ENCODE measurements around the gene ASPSCR1.
A peak's percentile ranks its signal among the peaks of the same experiment; 100 is the strongest.
"Not testable (repeated sequence)": the region's sequence is repeated elsewhere in the genome, so short reads cannot be mapped to it uniquely, and the experiment has no call there.

Gene ASPSCR1

GRCh38 chr17:81941484-81942166 lies 35.8 kb upstream of the ASPSCR1 start:
- DNase-seq = no peak

DNA sequence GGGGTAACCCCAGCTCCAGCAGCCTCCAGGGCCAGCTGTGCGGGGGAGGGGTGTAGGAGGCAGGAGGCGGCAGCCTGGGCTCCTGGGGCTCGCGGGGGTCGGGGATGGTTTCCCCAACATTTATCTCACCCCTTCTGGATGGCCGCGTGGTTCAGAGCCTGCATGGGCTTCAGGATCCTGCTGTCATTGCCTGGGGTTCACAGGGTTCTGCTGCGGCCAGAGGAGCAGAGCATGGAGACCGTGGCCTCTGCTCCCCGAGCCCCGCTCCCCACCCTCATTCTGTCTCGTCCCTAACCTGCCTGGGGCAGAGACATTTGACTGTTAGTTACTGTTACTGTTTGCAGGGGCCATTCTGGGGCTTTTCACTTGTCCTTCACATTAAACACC lies 35.3 kb upstream of the ASPSCR1 start:
- DNase-seq = no peak

- DNase-seq = no peak
Measured at GRCh38 chr17:81944858-81945257, 32.6 kb upstream of the ASPSCR1 start.

- DNase-seq = no peak
Measured at GRCh38 chr17:81947189-81947588, 30.2 kb upstream of the ASPSCR1 start, which contains the start of gene MYADML2. TSS of gene MYADML2 (minus strand) at chr17:81947233. CDS start at chr17:81941741, 5,492 bp downstream.

DNA sequence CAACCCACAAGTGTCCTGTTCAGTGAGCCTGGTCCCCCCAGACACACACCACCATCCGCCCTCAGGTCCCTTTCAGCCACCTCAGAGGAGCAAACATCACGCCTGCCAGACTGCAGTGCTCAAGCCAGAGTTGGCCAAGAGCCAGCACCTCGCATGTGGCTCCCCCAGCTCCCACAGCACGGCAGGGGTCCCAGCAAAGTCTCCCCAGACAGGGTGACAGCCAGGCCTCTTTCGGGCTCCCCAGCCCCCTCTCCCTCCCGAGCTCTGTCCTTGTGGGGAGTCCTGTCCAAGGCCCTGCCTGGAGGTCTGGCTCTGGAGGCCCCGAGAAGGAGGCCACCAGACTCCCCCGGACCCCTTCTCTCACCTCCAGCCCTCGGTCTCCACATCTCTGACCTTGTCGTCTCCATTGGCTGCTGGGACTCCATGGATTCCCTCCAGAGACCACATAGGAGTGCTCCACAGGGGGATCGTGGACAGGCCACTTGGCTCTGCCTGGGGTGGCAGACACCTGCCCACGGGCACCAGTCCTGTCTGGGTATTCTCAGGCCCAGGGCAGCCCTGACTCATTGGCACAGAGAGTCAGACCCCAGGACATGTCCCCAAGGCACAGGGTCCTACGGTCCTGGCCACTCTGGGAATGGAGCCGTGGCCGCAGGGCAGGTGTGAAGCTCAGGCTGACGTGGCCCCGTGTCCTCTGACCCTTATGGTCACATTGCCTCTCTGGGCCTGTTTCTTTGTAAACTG lies 28.6 kb upstream of the ASPSCR1 start:
- DNase-seq = no peak

DNA sequence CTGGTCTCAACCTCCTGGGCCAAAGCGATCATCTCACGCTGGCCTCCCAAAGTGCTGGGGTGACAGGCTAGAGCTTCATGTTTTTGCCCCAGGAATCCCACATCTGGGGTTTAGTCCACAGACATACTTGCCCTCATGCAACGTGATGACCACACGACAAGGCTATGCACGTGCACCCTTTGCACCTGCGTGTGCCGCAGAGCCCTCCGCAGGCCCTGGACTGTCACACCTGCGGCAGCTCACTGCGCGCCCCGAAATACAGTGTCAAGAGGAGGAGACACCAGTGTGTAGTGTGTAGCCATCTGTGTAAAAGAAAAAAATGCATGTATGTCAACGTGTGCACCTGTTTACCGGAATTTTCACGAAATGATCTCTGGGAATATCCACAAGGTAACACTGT lies 26.9 kb upstream of the ASPSCR1 start:
- DNase-seq = no peak

DNA sequence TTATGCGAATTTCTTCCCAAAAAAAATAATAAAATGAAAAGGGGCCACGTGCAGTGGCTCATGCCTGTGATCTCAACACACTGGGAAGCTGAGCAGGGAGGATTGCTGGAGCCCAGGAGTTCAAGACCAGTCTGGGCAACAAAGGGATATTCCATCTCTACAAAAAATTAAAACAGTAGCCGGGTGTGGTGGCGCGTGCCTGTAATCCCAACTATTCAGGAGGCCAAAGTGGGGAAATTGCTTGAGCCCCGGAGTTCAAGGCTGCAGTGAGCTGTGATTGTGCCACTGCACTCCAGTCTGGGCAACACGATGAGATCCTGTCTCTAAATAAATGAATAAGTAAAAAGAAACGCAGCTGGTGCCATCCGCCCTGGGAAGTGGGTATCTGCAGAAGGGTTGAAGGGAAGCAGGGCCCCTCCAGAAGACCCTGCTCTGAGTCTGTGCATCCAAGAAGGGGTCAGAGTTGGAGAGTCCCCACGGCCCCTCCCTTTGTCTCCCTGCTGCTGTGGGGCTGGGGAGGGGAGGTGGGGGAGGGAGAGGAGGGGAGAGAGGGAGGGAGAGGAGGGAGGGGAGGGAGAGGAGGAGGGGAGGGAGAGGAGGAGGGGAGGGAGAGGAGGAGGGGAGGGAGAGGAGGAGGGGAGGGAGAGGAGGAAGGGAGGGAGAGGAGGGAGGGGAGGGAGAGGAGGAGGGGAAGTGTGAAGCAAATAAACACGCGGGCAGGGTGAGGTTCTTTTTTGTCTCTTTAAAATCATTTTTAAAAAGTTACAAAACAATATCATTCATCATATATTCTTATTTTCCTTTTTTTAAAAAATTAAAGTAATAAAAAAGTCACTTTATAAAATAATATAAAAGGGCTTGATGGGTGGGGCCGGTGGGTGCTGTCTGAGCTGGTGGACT lies 25.4 kb upstream of the ASPSCR1 start:
- no peak for DNase-seq

DNA sequence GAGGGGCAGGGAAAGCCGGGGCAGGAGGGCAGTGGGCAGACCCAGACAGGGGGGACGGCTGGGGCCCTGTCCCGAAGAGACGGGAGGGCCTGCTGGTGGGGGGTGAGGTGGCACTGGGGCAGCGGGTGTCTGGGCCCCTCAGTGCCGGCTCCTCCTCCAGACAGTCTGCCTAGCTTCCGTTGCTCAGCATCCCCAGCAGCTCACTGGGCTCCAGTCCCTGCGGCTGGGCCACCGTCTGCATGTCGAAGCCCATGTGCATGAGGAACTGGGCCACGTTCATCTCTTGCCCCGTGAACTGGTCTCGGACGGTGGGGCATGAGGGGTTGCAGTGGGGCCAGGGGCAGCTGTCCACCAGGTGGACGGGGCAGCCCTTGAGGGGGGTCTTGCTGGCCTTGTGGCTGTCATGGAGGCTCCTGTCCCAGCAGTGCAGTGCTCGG lies 24.6 kb upstream of the ASPSCR1 start:
- DNase-seq = no peak

DNA sequence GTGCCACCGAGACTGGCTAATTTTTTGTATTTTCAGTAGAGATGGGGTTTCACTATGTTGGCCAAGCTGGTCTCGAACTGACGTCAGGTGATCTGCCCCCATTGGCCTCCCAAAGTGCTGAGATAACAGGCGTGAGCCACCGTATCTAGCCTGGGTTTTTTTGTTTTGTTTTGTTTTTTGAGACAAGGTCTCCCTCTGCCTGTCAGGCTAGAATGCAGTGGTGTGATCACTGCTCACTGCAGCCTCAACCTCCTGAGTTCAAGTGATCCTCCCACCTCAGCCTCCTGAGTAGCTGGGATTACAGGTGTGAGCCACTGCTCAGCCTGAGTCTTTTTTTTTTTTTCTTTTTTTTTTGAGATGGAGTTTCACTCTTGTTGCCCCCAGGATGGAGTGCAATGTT lies 24.0 kb upstream of the ASPSCR1 start:
- not testable (repeated sequence) for DNase-seq

GRCh38 chr17:81954131-81955057 lies 23.0 kb upstream of the ASPSCR1 start:
- no peak for DNase-seq

DNA sequence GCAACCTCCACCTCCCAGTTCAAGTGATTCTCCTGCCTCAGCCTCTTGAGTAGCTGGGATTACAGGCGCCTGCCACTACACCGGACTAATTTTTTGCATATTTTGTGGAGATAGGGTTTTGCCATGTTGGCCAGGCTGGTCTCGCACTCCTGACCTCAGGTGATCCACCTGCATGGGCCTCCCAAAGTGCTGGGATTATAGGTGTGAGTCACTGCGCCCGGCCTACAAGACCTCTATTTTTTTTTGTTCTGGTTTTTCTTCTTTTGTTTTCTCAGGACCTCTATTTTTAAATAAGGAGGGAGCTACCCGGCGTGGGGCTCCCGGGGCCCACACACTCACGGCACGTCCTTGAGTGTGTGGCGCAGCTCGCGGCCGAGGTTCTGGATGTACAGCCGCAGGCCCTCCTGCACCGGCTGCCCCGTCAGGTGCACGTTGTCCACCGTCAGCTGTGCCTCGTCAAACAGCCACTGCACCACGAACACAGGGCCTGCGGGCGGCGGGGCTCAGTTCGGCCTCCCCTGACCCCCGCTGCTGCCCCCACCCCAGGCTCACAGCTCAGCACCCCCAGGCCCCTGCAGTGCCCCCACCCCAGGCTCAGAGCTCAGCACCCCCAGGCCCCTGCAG lies 22.3 kb upstream of the ASPSCR1 start:
- DNase-seq = no peak

DNA sequence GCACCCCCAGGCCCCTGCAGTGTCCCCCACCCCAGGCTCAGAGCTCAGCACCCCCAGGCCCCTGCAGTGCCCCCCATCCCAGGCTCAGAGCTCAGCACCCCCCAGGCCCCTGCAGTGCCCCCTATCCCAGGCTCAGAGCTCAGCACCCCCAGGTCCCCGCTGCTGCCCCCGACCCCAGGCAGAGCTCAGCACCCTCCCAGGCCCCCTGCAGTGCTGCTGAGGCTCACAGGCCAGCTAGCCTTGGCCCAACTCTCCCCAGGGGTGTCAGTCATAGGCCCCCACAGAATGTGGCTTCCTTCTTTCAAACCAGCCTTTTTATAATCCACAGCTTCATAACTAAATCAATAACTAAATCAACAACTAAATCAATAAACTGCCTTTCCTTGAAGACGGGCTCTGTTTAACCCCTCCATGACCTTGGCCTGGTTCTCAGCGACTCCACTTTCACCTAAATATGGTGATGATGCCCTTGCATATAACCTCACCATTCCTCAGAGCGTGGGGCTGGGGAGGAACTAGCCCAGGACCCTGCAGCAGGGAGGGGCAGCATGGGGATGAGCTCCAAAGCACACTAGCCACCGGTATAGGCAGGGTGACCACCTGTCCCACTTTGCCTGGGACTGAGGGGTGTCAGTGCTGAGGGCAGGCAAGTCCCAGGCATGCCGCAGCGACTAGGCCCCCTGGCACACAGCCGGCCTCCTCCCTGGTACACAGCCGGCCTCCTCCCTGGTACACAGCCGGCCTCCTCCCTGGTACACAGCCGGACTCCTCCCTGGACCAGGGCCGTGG lies 21.5 kb upstream of the ASPSCR1 start:
- DNase-seq = no peak

DNA sequence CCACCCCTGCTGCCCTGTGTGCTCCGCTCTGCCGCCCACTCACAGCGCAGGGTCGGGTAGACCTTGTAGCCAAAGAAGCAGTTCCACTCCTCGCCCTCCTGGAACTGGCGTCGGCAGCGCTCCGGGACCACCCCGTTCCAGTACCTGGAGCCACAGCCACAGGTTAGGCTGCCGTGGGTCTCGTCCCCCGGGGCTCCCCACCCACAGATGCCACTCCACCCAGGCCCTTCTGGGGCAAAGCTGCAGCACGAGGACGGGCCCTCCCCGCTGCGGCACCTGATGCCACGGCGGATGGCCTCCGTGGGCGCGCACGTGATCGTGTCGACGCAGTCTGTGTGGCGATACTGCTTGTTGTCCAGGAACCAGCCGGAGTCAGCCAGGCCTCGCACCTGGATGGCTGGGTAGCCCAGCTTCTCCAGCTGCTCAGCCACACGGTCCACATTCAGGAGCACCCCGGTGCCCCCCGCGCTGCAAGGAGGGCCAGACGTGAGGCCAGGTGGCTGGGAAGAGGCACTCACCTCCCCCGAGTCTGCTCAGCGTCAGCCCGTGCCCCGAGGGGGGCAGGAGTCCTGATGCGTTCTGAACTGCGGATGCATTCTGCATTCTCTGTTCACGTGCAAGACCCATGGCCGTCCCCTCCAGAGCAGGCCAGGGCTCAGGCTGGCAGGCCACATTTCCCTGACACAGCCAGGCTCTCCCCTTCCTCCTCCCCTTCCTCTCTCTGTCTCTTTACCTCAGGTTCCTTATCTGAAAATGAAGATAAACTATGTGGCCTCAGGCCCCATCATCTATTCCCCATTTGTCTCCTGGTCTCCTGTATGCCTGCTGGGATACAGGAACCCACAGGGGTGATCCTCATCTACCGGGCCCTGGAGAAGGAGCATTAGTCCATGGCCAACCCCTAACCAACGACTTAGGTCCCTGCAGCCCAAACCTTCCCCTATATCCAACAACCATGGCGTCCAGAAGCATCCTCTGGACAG lies 20.5 kb upstream of the ASPSCR1 start:
- no peak for DNase-seq

GRCh38 chr17:81957691-81958432 lies 19.6 kb upstream of the ASPSCR1 start:
- DNase-seq = no peak

DNA sequence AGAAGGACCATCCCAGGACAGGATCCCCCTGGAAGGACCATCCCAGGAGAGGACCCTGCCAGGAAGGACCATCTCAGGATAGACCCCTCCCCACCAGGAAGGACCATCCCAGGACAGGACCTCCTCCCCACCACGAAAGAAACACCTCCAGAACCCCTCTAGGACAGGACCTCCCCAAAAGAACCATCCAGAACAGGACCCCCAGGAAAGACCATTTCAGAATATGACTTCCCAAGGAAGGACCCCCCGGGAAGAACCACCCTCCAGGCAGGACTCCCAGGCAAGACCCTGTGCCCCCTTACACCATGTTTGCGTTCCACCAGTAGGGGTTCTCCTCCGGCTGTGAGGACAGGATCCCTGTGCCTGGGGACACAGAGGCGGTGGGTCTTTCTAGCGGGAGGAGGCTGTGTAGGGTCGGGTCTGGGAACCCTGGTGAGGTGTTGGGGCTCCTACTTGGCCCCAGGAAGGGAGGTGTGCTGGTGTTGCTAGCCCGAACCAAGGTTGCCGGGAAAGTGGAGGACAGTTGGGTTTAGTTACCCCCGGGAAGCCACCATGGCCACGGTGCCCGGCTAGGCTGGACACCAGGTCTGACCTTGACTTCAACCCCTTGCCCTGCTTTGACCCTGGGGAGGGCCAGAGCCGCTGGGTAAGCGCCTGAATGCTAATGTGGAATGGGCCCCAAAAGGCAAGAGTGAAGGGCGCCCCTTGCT lies 18.6 kb upstream of the ASPSCR1 start:
- DNase-seq = no peak

GRCh38 chr17:81959362-81960129 lies 17.9 kb upstream of the ASPSCR1 start:
- peak; percentile 84 for DNase-seq

Measured in stimulated activated CD4-positive, alpha-beta T cell treated with anti-CD3 and anti-CD28 coated beads, Interleukin-4, amount 100 ng/mL, for 1 hour (primary cell).